GM19099 (cell line): ENCODE results near the gene PDZRN4.

Experiments
- POLR2A ChIP-seq: IDR thresholded peaks from 3 replicates; pipeline ENCODE4 v1.6.1; 2011; ENCODE audit warnings: low read depth; ENCODE audit not compliant: insufficient read length; ENCODE audit errors: extremely low read depth

Gene PDZRN4

GRCh38 chr12:41563051-41563450 lies 374.9 kb downstream of the PDZRN4 start:
- no peak for TF ChIP-seq POLR2A

- no peak for TF ChIP-seq POLR2A
Observed at GRCh38 chr12:41564816-41565215, 376.7 kb downstream of the PDZRN4 start.

GRCh38 chr12:41566703-41567102 lies 378.6 kb downstream of the PDZRN4 start:
- no peak for TF ChIP-seq POLR2A

- no peak for TF ChIP-seq POLR2A
Observed at GRCh38 chr12:41573445-41573844, 385.3 kb downstream of the PDZRN4 start.

- TF ChIP-seq POLR2A: no peak
Observed at GRCh38 chr12:41576925-41577324, 388.8 kb downstream of the PDZRN4 start.

GRCh38 chr12:41577995-41578394 lies 389.9 kb downstream of the PDZRN4 start:
- TF ChIP-seq POLR2A: no peak

GRCh38 chr12:41585784-41586183 lies 397.7 kb downstream of the PDZRN4 start:
- no peak for TF ChIP-seq POLR2A

GRCh38 chr12:41587574-41587973 lies 399.5 kb downstream of the PDZRN4 start:
- TF ChIP-seq POLR2A: no peak

- no peak for TF ChIP-seq POLR2A
Observed at GRCh38 chr12:41589878-41590277, 401.8 kb downstream of the PDZRN4 start.

- no peak for TF ChIP-seq POLR2A
Observed at GRCh38 chr12:41596190-41596589, 408.1 kb downstream of the PDZRN4 start.

- TF ChIP-seq POLR2A: no peak
Observed at GRCh38 chr12:41604830-41605229, 416.7 kb downstream of the PDZRN4 start.

GRCh38 chr12:41605545-41606305 lies 417.6 kb downstream of the PDZRN4 start:
- no peak for TF ChIP-seq POLR2A

- no peak for TF ChIP-seq POLR2A
Observed at GRCh38 chr12:41606468-41607445, 418.6 kb downstream of the PDZRN4 start.

GRCh38 chr12:41612892-41613557 lies 424.9 kb downstream of the PDZRN4 start:
- TF ChIP-seq POLR2A: no peak

- TF ChIP-seq POLR2A: no peak
Observed at GRCh38 chr12:41619705-41620104, 431.6 kb downstream of the PDZRN4 start.
